NOMO-1 treated with dmso at 0.1 percent for 144 hours (cell line): ENCODE data around the gene OASL.
A peak's percentile ranks its signal among the peaks of the same experiment; 100 is the strongest.

ENCODE experiments used
- DNase-seq: peaks from one replicate; lab custom pipeline; 2025; ENCODE audit not compliant: unreplicated experiment; lab: John Stamatoyannopoulos, UW

Gene OASL

GRCh38 chr12:121015825-121016766 lies 22.9 kb downstream of the OASL start, which contains the start of gene C12orf43:
C12orf43 (minus strand) TSS chr12:121016487; CDS start chr12:121016474, 13 bp downstream.
- peak; percentile 71 for DNase-seq

GRCh38 chr12:121013715-121014114 lies 25.3 kb downstream of the OASL start:
- no peak for DNase-seq

GRCh38 chr12:121011820-121012219 lies 27.2 kb downstream of the OASL start:
- no peak for DNase-seq

GRCh38 chr12:121010860-121011259 lies 28.2 kb downstream of the OASL start:
- no peak for DNase-seq

GRCh38 chr12:121009741-121010140 lies 29.3 kb downstream of the OASL start:
- DNase-seq: no peak

- DNase-seq: no peak
These were observed 30.5 kb downstream of the OASL start for GRCh38 chr12:121008347-121009098.

GRCh38 chr12:121005346-121005815 lies 33.7 kb downstream of the OASL start:
- DNase-seq: peak; percentile 9

- no peak for DNase-seq
These were observed 34.7 kb downstream of the OASL start for GRCh38 chr12:121004253-121004815.

- peak; percentile 14 for DNase-seq
These were observed 35.4 kb downstream of the OASL start for GRCh38 chr12:121003650-121004049.

GRCh38 chr12:121001841-121002483 lies 37.1 kb downstream of the OASL start:
- DNase-seq: no peak

- DNase-seq: no peak
These were observed 38.0 kb downstream of the OASL start for GRCh38 chr12:121001060-121001459.

- no peak for DNase-seq
These were observed 38.5 kb downstream of the OASL start for GRCh38 chr12:121000530-121000929.

- no peak for DNase-seq
These were observed 39.6 kb downstream of the OASL start for GRCh38 chr12:120999191-121000120.

GRCh38 chr12:120998435-120998834 lies 40.6 kb downstream of the OASL start:
- no peak for DNase-seq

GRCh38 chr12:120997448-120997847 lies 41.6 kb downstream of the OASL start:
- no peak for DNase-seq

- DNase-seq: no peak
These were observed 42.8 kb downstream of the OASL start for GRCh38 chr12:120996133-120996746.

- no peak for DNase-seq
These were observed 44.3 kb downstream of the OASL start for GRCh38 chr12:120994589-120995337.

- no peak for DNase-seq
These were observed 45.0 kb downstream of the OASL start for GRCh38 chr12:120994059-120994458.

- no peak for DNase-seq
These were observed 45.5 kb downstream of the OASL start for GRCh38 chr12:120993496-120993895.
